Spleen (tissue), 7 donors: ENCODE measurements around the gene NOTCH1.

Experiments
- CTCF ChIP-seq, 11 experiments: fragments of 200-600 bp in 7 of 11; fragments of 450-650 bp in 4 of 11; sonication (generic) in 4 of 11; IDR thresholded peaks in 8 of 11; conservative IDR thresholded peaks in 3 of 11; 1 replicate in 7 of 11; 2 replicates in 4 of 11; pipeline versions ENCODE4 v1.4.0 to v1.8.0; 2016 to 2021; ENCODE audit warnings: antibody characterized with exemption in 11 of 11, inconsistent platforms in 4 of 11, mild to moderate bottlenecking in 1 of 11
- POLR2A ChIP-seq, 3 donors: fragments of 450-650 bp; IDR thresholded peaks; one replicate each; pipeline ENCODE4 v1.5.1; 2017; ENCODE audit warnings: antibody characterized with exemption in 3 of 3, mild to moderate bottlenecking in 1 of 3
- donor health status: DM: no; HTN: no; CAD: no; lungs with moderate emphysema.
- donor health status: DM: no; HTN: no; CAD: no.
- donor health status: DM: no; HTN: no; CAD: no.

GRCh38 chr9:136508729-136509500 lies 36.9 kb downstream of the NOTCH1 start:
- TF ChIP-seq CTCF (IDR thresholded peaks at IDR 0.05 in 8 of 11, conservative IDR thresholded peaks at IDR 0.05 in 3 of 11) (no peak), POLR2A (IDR thresholded peaks at IDR 0.05) (no peak)
